MM.1S (cell line): ENCODE results near the gene BCAS3.

Experiments
- CTCF ChIP-seq: fragments of 300-600 bp; sonication (generic); IDR thresholded peaks from 2 replicates; pipeline ENCODE4 v1.5.1; 2016; ENCODE audit warnings: antibody characterized with exemption, low read length, mixed read lengths
- EZH2 ChIP-seq: fragments of 300-600 bp; sonication (generic); optimal IDR thresholded peaks from 2 replicates; pipeline ENCODE3; 2017; ENCODE audit warnings: low read depth, mild to moderate bottlenecking, antibody characterized with exemption, low read length, mixed read lengths
- EZH2phosphoT487 ChIP-seq: fragments of 300-600 bp; sonication (generic); IDR thresholded peaks from 2 replicates; pipeline ENCODE4 v1.6.1; 2018; ENCODE audit warnings: antibody characterized with exemption, low read length

DNA sequence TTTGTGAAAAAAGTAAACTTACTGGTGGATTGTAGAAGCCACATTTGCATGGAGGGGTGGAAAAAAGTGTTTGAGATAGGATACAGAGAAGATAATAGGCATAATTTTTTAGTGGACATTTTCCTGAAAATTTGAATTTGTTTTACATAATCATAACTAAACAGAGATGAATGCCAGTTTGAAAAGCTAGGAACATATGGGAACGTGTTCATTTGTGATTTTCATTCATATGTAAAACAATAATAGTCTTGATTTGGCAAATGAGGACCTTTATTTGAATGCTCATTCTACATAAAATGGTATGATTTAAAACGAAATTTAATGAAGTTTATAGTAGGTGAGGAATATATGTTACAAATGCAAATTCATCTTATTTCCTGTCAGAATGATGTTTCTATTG lies 263.9 kb downstream of the BCAS3 start:
- TF ChIP-seq CTCF (no peak), EZH2 (no peak), EZH2phosphoT487 (no peak)
